HG02571 (cell line): ENCODE data around the gene SLN.

ENCODE experiments used
- ATAC-seq: cut with Tn5 transposase; IDR thresholded peaks from one replicate; pipeline ENCODE4 v1.9.1; 2021; ENCODE audit warnings: mild to moderate bottlenecking, moderate library complexity; ENCODE audit not compliant: unreplicated experiment

The SLN gene

GRCh38 chr11:107688322-107688918 lies 23.4 kb downstream of the SLN start:
- ATAC-seq = no peak

GRCh38 chr11:107683807-107684206 lies 28.0 kb downstream of the SLN start:
- no peak for ATAC-seq

GRCh38 chr11:107683061-107683460 lies 28.8 kb downstream of the SLN start:
- ATAC-seq = no peak

GRCh38 chr11:107682572-107682971 lies 29.3 kb downstream of the SLN start:
- ATAC-seq = no peak

- ATAC-seq = no peak
Observed at GRCh38 chr11:107682171-107682570, 29.7 kb downstream of the SLN start.

- no peak for ATAC-seq
Observed at GRCh38 chr11:107679255-107680024, 32.4 kb downstream of the SLN start.

GRCh38 chr11:107678632-107678971 lies 33.3 kb downstream of the SLN start:
- no peak for ATAC-seq

- ATAC-seq = no peak
Observed at GRCh38 chr11:107677924-107678631, 33.8 kb downstream of the SLN start.

GRCh38 chr11:107676336-107677057 lies 35.4 kb downstream of the SLN start:
- ATAC-seq = no peak

GRCh38 chr11:107675902-107676301 lies 36.0 kb downstream of the SLN start:
- no peak for ATAC-seq

- no peak for ATAC-seq
Observed at GRCh38 chr11:107669893-107670601, 41.8 kb downstream of the SLN start.

- ATAC-seq = no peak
Observed at GRCh38 chr11:107669191-107669740, 42.6 kb downstream of the SLN start.

GRCh38 chr11:107666911-107667613 lies 44.8 kb downstream of the SLN start:
- ATAC-seq = no peak

GRCh38 chr11:107665018-107665417 lies 46.8 kb downstream of the SLN start:
- ATAC-seq = no peak

- no peak for ATAC-seq
Observed at GRCh38 chr11:107661656-107662055, 50.2 kb downstream of the SLN start.

GRCh38 chr11:107660066-107660465 lies 51.8 kb downstream of the SLN start:
- ATAC-seq = no peak

GRCh38 chr11:107659310-107659709 lies 52.5 kb downstream of the SLN start:
- no peak for ATAC-seq
